GM12878 (cell line): ENCODE data around the gene ANKRD44.

Experiments
- CBFB ChIP-seq: IDR thresholded peaks from 2 replicates; pipeline ENCODE4 v1.6.1; 2016; ENCODE audit warnings: antibody characterized with exemption, low read depth
- HDAC2 ChIP-seq: fragments of 200-600 bp; sonication (generic); IDR thresholded peaks from 2 replicates; pipeline ENCODE4 v1.6.1; 2017
- PML ChIP-seq: IDR thresholded peaks from 2 replicates; pipeline ENCODE4 v1.6.1; 2012; ENCODE audit warnings: low read length, inconsistent platforms
- POLR2A ChIP-seq: IDR thresholded peaks from 2 replicates; pipeline ENCODE4 v1.6.1; 2011; ENCODE audit warnings: low read depth, mild to moderate bottlenecking, low read length
- SUZ12 ChIP-seq: fragments of 200-600 bp; sonication (generic); IDR thresholded peaks from one replicate; pipeline ENCODE4 v1.6.1; 2018; ENCODE audit warnings: antibody characterized with exemption, mild to moderate bottlenecking; ENCODE audit not compliant: unreplicated experiment
- TF ChIP-seq, protein P1 (sequence below), 3 experiments: IDR thresholded peaks in 2 of 3; conservative IDR thresholded peaks in 1 of 3; 2 replicates each; pipeline ENCODE4 v1.5.1; 2011; ENCODE audit warnings: low read depth in 3 of 3, low read length in 3 of 3, mild to moderate bottlenecking in 3 of 3, control low read depth in 2 of 3, moderate library complexity in 2 of 3, inconsistent platforms in 1 of 3, mixed read lengths in 1 of 3; ENCODE audit not compliant: control insufficient read depth in 2 of 3, insufficient read depth in 1 of 3; ENCODE audit errors: extremely low read depth in 1 of 3

DNA sequence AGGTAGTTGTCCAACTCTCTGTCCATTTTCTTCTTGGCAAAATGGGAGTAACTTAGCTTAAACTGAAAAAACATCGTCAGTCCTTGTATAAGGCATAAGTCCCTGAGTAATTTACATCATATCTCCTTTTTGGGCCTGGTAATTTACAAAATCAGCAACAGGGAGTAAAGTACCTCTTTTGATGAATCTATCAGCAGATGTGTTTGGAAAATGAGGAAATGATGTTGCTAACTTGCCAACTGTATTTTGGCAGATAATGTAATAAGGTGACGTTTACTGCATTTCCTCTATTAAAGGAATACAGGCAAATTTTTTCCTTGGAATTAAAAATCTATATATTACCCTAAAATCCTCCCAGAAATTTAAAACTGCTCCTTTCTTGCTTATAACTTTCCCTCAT is 29.2 kb downstream of the ANKRD44 start:
- TF ChIP-seq HDAC2 (no peak), PML (no peak), SUZ12 (no peak), CBFB (no peak), POLR2A (no peak)
- TF ChIP-seq, protein P1, sequence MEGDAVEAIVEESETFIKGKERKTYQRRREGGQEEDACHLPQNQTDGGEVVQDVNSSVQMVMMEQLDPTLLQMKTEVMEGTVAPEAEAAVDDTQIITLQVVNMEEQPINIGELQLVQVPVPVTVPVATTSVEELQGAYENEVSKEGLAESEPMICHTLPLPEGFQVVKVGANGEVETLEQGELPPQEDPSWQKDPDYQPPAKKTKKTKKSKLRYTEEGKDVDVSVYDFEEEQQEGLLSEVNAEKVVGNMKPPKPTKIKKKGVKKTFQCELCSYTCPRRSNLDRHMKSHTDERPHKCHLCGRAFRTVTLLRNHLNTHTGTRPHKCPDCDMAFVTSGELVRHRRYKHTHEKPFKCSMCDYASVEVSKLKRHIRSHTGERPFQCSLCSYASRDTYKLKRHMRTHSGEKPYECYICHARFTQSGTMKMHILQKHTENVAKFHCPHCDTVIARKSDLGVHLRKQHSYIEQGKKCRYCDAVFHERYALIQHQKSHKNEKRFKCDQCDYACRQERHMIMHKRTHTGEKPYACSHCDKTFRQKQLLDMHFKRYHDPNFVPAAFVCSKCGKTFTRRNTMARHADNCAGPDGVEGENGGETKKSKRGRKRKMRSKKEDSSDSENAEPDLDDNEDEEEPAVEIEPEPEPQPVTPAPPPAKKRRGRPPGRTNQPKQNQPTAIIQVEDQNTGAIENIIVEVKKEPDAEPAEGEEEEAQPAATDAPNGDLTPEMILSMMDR (IDR thresholded peaks at IDR 0.05 in 2 of 3, conservative IDR thresholded peaks at IDR 0.05 in 1 of 3; ENCODE audit: control insufficient read depth in 2 of 3, extremely low read depth in 1 of 3, insufficient read depth in 1 of 3, low read depth in 3 of 3, low read length in 3 of 3) = no peak
